PFSK-1 (cell line): ENCODE measurements around the gene ALG9. TPM values are rescaled to one million over a fixed set of nuclear protein-coding genes. Genes with fewer than 3 reads are reported as not detected.

Experiments
- FOXP2 ChIP-seq: optimal IDR thresholded peaks from 2 replicates; pipeline ENCODE3; 2011; ENCODE audit warnings: borderline replicate concordance, control low read depth, inconsistent platforms; ENCODE audit not compliant: insufficient read depth; ENCODE audit errors: extremely low read length, extremely low read depth
- POLR2AphosphoS5 ChIP-seq: IDR thresholded peaks from 2 replicates; pipeline ENCODE4 v1.6.1; 2012; ENCODE audit warnings: low read depth, mild to moderate bottlenecking, control low read depth, low read length, moderate library complexity
- REST ChIP-seq, 2 experiments: IDR thresholded peaks; 2 replicates each; pipeline versions ENCODE4 v1.6.1 to v1.8.0; 2011 to 2012; ENCODE audit warnings: low read depth in 2 of 2, low read length in 2 of 2, control low read depth in 1 of 2, inconsistent platforms in 1 of 2, mild to moderate bottlenecking in 1 of 2, moderate library complexity in 1 of 2; ENCODE audit not compliant: insufficient read depth in 1 of 2
- SIN3A ChIP-seq: IDR thresholded peaks from 2 replicates; pipeline ENCODE4 v1.6.1; 2012; ENCODE audit warnings: mild to moderate bottlenecking, low read length, moderate library complexity, borderline replicate concordance; ENCODE audit not compliant: insufficient read depth
- TAF1 ChIP-seq: IDR thresholded peaks from 2 replicates; pipeline ENCODE4 v1.6.1; 2012; ENCODE audit warnings: low read length, control low read depth, borderline replicate concordance; ENCODE audit not compliant: insufficient read depth
- polyA plus RNA-seq: library from polyadenylated mRNA; unstranded; fragments of >200 nt; gene quantifications from one replicate; pipeline ENCODE4 v1.2.1, GENCODE V29; 2012; ENCODE audit warnings: low read depth, missing spikeins; ENCODE audit not compliant: insufficient read length

Gene ALG9
- 35.6 TPM for polyA plus RNA-seq

GRCh38 chr11:111870886-111871692, at the start of gene ALG9:
Gene ALG9 (minus strand): TSS chr11:111871581. CDS start chr11:111871482, 99 bp downstream.
- no peak for TF ChIP-seq FOXP2
- 0 out of 4 replicates have a peak, but pooled peaks of 1 of the 2 experiments have one; percentile 24 for TF ChIP-seq REST (IDR thresholded peaks at IDR 0.05; ENCODE audit: insufficient read depth in 1 of 2, low read depth in 2 of 2, low read length in 2 of 2)
- peak; percentile 78; the same call in 1 of the 2 replicates for TF ChIP-seq TAF1
- peak; percentile 75; the same call in 1 of the 2 replicates for TF ChIP-seq SIN3A
- peak; percentile 67 for TF ChIP-seq POLR2AphosphoS5

GRCh38 chr11:111920908-111921307, 49.5 kb upstream of the ALG9 start:
- TF ChIP-seq POLR2AphosphoS5 = no peak
- no peak for TF ChIP-seq FOXP2
- TF ChIP-seq SIN3A = no peak
- TF ChIP-seq REST (IDR thresholded peaks at IDR 0.05; ENCODE audit: insufficient read depth in 1 of 2, low read depth in 2 of 2, low read length in 2 of 2) = no peak
- no peak for TF ChIP-seq TAF1

- TF ChIP-seq FOXP2 (no peak), SIN3A (no peak), POLR2AphosphoS5 (no peak), TAF1 (no peak), REST (IDR thresholded peaks at IDR 0.05; ENCODE audit: insufficient read depth in 1 of 2, low read depth in 2 of 2, low read length in 2 of 2) (no peak)
Measured at GRCh38 chr11:111918390-111919256, 47.2 kb upstream of the ALG9 start, which contains the start of gene C11orf52. Gene C11orf52 (plus strand): TSS chr11:111918913. CDS start chr11:111918973, 60 bp downstream.

GRCh38 chr11:111917788-111918187, 46.4 kb upstream of the ALG9 start:
- no peak for TF ChIP-seq REST (IDR thresholded peaks at IDR 0.05; ENCODE audit: insufficient read depth in 1 of 2, low read depth in 2 of 2, low read length in 2 of 2)
- no peak for TF ChIP-seq POLR2AphosphoS5
- TF ChIP-seq FOXP2 = no peak
- no peak for TF ChIP-seq SIN3A
- TF ChIP-seq TAF1 = no peak
